Stimulated activated CD4-positive, alpha-beta T cell treated with anti-CD3 and anti-CD28 coated beads, Interleukin-1b, Interleukin-23, amount 100 ng/mL, for 1 hour (primary cell): ENCODE measurements around the gene ZIK1.

Source experiments
- DNase-seq, 2 donors: peaks; one replicate each; pipeline ENCODE4 v3.0.0-alpha.2; 2020; ENCODE audit warnings: low read depth in 2 of 2

Gene ZIK1

GRCh38 chr19:57583521-57584416 is at the start of gene ZIK1:
Gene ZIK1, plus strand, starts transcription at chr19:57584145. Its CDS starts 212 bp downstream, at chr19:57584357.
- peak; percentile 58 to 67 for DNase-seq

GRCh38 chr19:57537953-57538547 is 45.9 kb upstream of the ZIK1 start:
- no peak for DNase-seq

GRCh38 chr19:57546513-57546912 is 37.4 kb upstream of the ZIK1 start:
- no peak for DNase-seq

- DNase-seq = no peak
These were observed 31.5 kb upstream of the ZIK1 start for GRCh38 chr19:57552432-57552831.

- no peak for DNase-seq
These were observed 26.3 kb upstream of the ZIK1 start for GRCh38 chr19:57557659-57558058.

GRCh38 chr19:57558525-57558924 is 25.4 kb upstream of the ZIK1 start:
- no peak for DNase-seq

GRCh38 chr19:57559008-57559403 is 24.9 kb upstream of the ZIK1 start:
- no peak for DNase-seq

- DNase-seq = peak; percentile 64 to 78
These were observed 24.4 kb upstream of the ZIK1 start, which contains the start of gene ZNF550 for GRCh38 chr19:57559404-57560025. Gene ZNF550, minus strand, starts transcription at chr19:57559863. Its CDS starts 181 bp downstream, at chr19:57559682.

GRCh38 chr19:57560049-57560491 is 23.9 kb upstream of the ZIK1 start:
- no peak for DNase-seq

GRCh38 chr19:57563547-57563946 is 20.4 kb upstream of the ZIK1 start:
- no peak for DNase-seq

GRCh38 chr19:57566396-57567265 is 17.3 kb upstream of the ZIK1 start:
- no peak for DNase-seq

- no peak for DNase-seq
These were observed 13.2 kb upstream of the ZIK1 start for GRCh38 chr19:57570707-57571106.

GRCh38 chr19:57572415-57572947 is 11.5 kb upstream of the ZIK1 start:
- DNase-seq = no peak

- no peak for DNase-seq
These were observed 7.3 kb upstream of the ZIK1 start for GRCh38 chr19:57576661-57577060.

- peak; percentile 78 to 89 for DNase-seq
These were observed 5.3 kb upstream of the ZIK1 start, which contains the start of gene ZNF416 for GRCh38 chr19:57578487-57579205. Gene ZNF416, minus strand, starts transcription at chr19:57578911. Its CDS starts 207 bp downstream, at chr19:57578704.

GRCh38 chr19:57583104-57583520 is 833 bp upstream of the ZIK1 start:
- DNase-seq = no peak

- DNase-seq = no peak
These were observed 3.6 kb downstream of the ZIK1 start for GRCh38 chr19:57587529-57587928.

GRCh38 chr19:57599377-57599760 is 15.4 kb downstream of the ZIK1 start:
- no peak for DNase-seq

- peak; percentile 59 to 75 for DNase-seq
These were observed 15.9 kb downstream of the ZIK1 start, which contains the start of gene ZNF530 for GRCh38 chr19:57599761-57600383. Gene ZNF530, plus strand, starts transcription at chr19:57599885. Its CDS starts 4,461 bp downstream, at chr19:57604346.

- no peak for DNase-seq
These were observed 23.0 kb downstream of the ZIK1 start for GRCh38 chr19:57606931-57607330.
